Mesothelial cell of epicardium (in vitro differentiated cells): ENCODE results near the gene CLEC4F. TPM values are rescaled to one million over a fixed set of nuclear protein-coding genes. Genes with fewer than 3 reads are reported as not detected.

ENCODE experiments used
- DNase-seq, 2 experiments: peaks; one replicate each; pipeline ENCODE4 v3.0.0; 2021; ENCODE audit warnings: low spot score in 2 of 2; ENCODE audit not compliant: unreplicated experiment in 2 of 2
- H3K27ac Mint-ChIP-seq: 2 replicates; pipeline ENCODE4 v1.8.0; 2021; ENCODE audit warnings: mixed read lengths
- H3K27me3 Mint-ChIP-seq: 2 replicates; pipeline ENCODE4 v1.8.0; 2021; ENCODE audit warnings: low read depth, mixed read lengths
- H3K36me3 Mint-ChIP-seq: 2 replicates; pipeline ENCODE4 v1.8.0; 2021; ENCODE audit warnings: mixed read lengths
- H3K4me1 Mint-ChIP-seq: 2 replicates; pipeline ENCODE4 v1.8.0; 2021; ENCODE audit warnings: mixed read lengths
- H3K4me3 Mint-ChIP-seq: 2 replicates; pipeline ENCODE4 v1.8.0; 2021; ENCODE audit warnings: mild to moderate bottlenecking, moderate library complexity, mixed read lengths
- H3K9me3 Mint-ChIP-seq: 2 replicates; pipeline ENCODE4 v1.8.0; 2021; ENCODE audit warnings: mixed read lengths
- CTCF ChIP-seq: fragments of 200-600 bp; sonication (generic); IDR thresholded peaks from one replicate; pipeline ENCODE4 v1.5.0; 2021; ENCODE audit warnings: antibody characterized with exemption; ENCODE audit not compliant: unreplicated experiment
- total RNA-seq: library from RNA; stranded (reverse); gene quantifications from 3 replicates; pipeline ENCODE4 v1.2.1, GENCODE V29; 2021

The CLEC4F gene
- total RNA-seq, 1 donor from 2014 or later: not detected

- peaks cover 4% of the 10 kb centered on the region for H3K4me1 Mint-ChIP-seq
- no peak overlapping the region for H3K4me3 Mint-ChIP-seq
- H3K36me3 Mint-ChIP-seq: no peaks in the 10 kb centered on the region
- no peak for DNase-seq
- no peaks in the 10 kb centered on the region for H3K9me3 Mint-ChIP-seq
- peaks cover 74% of the 10 kb centered on the region for H3K27me3 Mint-ChIP-seq
- H3K27ac Mint-ChIP-seq: no peak overlapping the region
- no peak for TF ChIP-seq CTCF
These were observed 6.4 kb upstream of the CLEC4F start for GRCh38 chr2:70826696-70827350.

DNA sequence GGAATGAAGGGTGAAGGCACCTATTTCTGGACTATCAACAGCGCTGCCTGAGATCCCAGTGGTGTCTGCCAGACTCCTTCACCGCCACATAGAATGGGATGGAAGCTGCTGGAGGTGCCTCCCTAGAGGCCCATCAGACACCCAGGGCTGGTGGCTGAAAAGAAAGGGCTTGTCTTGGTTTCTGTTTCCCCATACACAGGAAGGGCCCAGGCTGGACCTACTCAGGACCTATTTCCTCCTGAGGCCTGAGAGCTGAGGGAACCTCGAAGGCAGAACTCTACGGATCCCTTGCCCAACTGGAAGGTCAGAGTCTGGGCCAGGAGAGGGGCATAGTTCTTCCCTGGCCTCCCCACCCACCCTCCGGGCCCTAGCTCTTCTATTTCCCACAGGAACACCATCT lies 2.9 kb upstream of the CLEC4F start:
- H3K9me3 Mint-ChIP-seq: no peaks in the 10 kb centered on the region
- H3K27me3 Mint-ChIP-seq: peaks cover 69% of the 10 kb centered on the region

GRCh38 chr2:70822843-70823242 lies 2.4 kb upstream of the CLEC4F start:
- no peaks in the 10 kb centered on the region for H3K9me3 Mint-ChIP-seq
- peaks cover 4% of the 10 kb centered on the region for H3K4me1 Mint-ChIP-seq
- TF ChIP-seq CTCF: no peak
- H3K4me3 Mint-ChIP-seq: no peak overlapping the region
- DNase-seq: no peak
- no peak overlapping the region for H3K27ac Mint-ChIP-seq
- no peaks in the 10 kb centered on the region for H3K36me3 Mint-ChIP-seq
- peaks cover 70% of the 10 kb centered on the region for H3K27me3 Mint-ChIP-seq

More for the DNA sequence above, 2.9 kb upstream of the CLEC4F start:
- no peak for TF ChIP-seq CTCF
- Mint-ChIP-seq H3K36me3 (no peaks in the 10 kb centered on the region), H3K27ac (no peak overlapping the region), H3K4me1 (peaks cover 4% of the 10 kb centered on the region), H3K4me3 (no peak overlapping the region)
- DNase-seq: no peak

DNA sequence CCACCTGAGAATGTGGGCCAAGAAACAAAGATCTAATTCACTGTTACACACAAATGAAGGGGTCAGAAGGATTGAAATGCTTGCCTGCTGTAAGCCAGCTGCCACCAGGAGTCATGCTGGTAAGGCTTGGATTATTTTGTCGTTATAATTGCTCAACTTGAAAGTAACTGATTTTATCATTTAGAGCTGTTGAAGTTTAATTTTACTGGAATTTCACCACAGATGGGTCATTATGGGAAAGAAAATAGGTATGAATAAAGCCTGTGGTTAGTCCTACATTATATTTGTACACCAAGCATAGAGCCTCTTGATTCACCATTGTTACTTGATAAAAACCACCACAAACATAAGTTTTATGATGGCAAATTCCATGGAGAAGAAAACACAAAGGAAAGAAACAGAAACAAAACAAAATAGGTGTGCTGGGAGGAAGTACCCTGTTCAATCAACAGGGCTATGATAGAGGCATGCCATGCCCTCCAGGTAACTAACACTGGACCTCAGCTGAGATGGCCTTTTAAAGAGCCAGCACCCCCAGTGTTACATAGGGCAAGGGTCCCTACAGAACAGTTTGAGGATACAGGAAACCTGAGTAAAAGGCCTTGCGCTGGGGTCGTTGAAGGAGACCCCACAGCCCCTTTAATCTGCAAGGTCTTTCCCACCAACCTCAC lies 3.0 kb downstream of the CLEC4F start:
- no peak for DNase-seq
- Mint-ChIP-seq H3K36me3 (no peaks in the 10 kb centered on the region), H3K4me1 (no peaks in the 10 kb centered on the region), H3K27me3 (peaks cover 78% of the 10 kb centered on the region), H3K9me3 (no peaks in the 10 kb centered on the region), H3K4me3 (no peak overlapping the region), H3K27ac (no peak overlapping the region)
- no peak for TF ChIP-seq CTCF

DNA sequence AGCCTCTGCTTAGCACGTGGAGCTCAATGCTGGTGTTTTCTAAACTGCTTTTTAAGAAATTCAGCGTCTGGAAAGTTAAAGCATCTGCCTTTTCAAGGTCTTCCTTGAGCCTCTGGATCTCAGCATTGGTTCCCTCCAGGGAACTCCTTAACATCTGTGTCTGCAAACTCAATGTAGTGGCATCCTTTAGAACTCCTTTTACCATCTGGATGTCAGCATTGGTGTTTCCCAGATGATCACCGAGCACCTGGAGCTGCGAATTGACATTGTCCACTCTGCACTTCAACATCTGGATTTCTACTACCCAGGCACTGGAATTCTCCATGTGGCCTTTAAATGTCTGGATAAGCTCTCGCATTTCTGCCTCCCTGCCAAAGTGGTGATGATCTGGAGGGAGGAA lies 3.7 kb downstream of the CLEC4F start:
- TF ChIP-seq CTCF: no peak
- Mint-ChIP-seq H3K4me3 (no peak overlapping the region), H3K9me3 (no peaks in the 10 kb centered on the region), H3K4me1 (no peaks in the 10 kb centered on the region), H3K27me3 (peaks cover 82% of the 10 kb centered on the region), H3K27ac (no peak overlapping the region), H3K36me3 (no peaks in the 10 kb centered on the region)
- DNase-seq: no peak
